Endothelial cell of umbilical vein (primary cell): Measurements from ENCODE around the gene TNIK. TPM values are rescaled to one million over a fixed set of nuclear protein-coding genes. Genes with fewer than 3 reads are reported as not detected.

Experiments used
- BruUV-seq: library from RNA; stranded (reverse); fragments of 400-500 nt; replicated peaks from 2 replicates; lab custom pipeline; 2021; lab: Mats Ljungman, UMichigan
- CTCF ChIA-PET: fragments of 300-600, 350-600 bp; sonication (Branson Sonifier 250); formaldehyde crosslinking; loops from one replicate; lab custom pipeline; 2021; ENCODE audit warnings: antibody characterized with exemption, inconsistent platforms; lab: Charles Lee
- POLR2A ChIA-PET: fragments of 300-600, 350-600 bp; sonication (Branson Sonifier 250); formaldehyde crosslinking; loops from one replicate; lab custom pipeline; 2021; ENCODE audit warnings: antibody characterized with exemption, inconsistent platforms; lab: Charles Lee
- DNase-seq: peaks from one replicate; pipeline ENCODE4 v3.0.0-alpha.2; 2011; ENCODE audit warnings: low read depth, low spot score
- FAIRE-seq: peaks from 2 replicates; lab custom pipeline; 2011; peaks lifted over from hg19 to GRCh38; lab: Jason Lieb, UNC
- H2AFZ ChIP-seq: 2 replicates; pipeline ENCODE4 v1.6.0; 2012; ENCODE audit warnings: low read depth, low read length, control low read depth, inconsistent platforms
- H3K27ac ChIP-seq: 2 replicates; pipeline ENCODE4 v1.5.1; 2011; ENCODE audit warnings: low read depth, mild to moderate bottlenecking, control low read depth, low read length, moderate library complexity; ENCODE audit not compliant: insufficient read depth
- H3K27me3 ChIP-seq, 2 experiments: 2 replicates each; pipeline versions ENCODE4 v1.6.0 to v1.6.1; 2011; ENCODE audit warnings: low read length in 2 of 2, mixed read lengths in 1 of 2; ENCODE audit not compliant: control insufficient read depth in 2 of 2, insufficient read depth in 2 of 2
- H3K36me3 ChIP-seq, 2 experiments: 2 replicates in 1 of 2; 3 replicates in 1 of 2; pipeline ENCODE4 v1.5.1; 2011; ENCODE audit warnings: low read length in 2 of 2, mild to moderate bottlenecking in 1 of 2, moderate library complexity in 1 of 2; ENCODE audit not compliant: control insufficient read depth in 2 of 2, insufficient read depth in 2 of 2; ENCODE audit errors: extremely low read depth in 1 of 2
- H3K4me1 ChIP-seq: 3 replicates; pipeline ENCODE4 v1.5.1; 2011; ENCODE audit warnings: mild to moderate bottlenecking, low read length; ENCODE audit not compliant: control insufficient read depth, insufficient read depth; ENCODE audit errors: extremely low read depth
- H3K4me2 ChIP-seq: 2 replicates; pipeline ENCODE4 v1.6.1; 2011; ENCODE audit warnings: low read length, control low read depth, mixed read lengths; ENCODE audit not compliant: insufficient read depth
- H3K4me3 ChIP-seq, 3 experiments: fragments of 200-600 bp in 1 of 3; sonication (generic), shearing (Covaris generic) in 1 of 3; replicated peaks in 1 of 3; 2 replicates each; pipeline ENCODE4 v1.5.1; 2011 to 2016; ENCODE audit warnings: control low read depth in 3 of 3, low read length in 3 of 3, mild to moderate bottlenecking in 2 of 3, inconsistent platforms in 1 of 3, low read depth in 1 of 3, moderate library complexity in 1 of 3; ENCODE audit not compliant: insufficient read depth in 1 of 3
- H3K79me2 ChIP-seq: 2 replicates; pipeline ENCODE4 v1.6.0; 2012; ENCODE audit warnings: low read length, inconsistent platforms; ENCODE audit not compliant: control insufficient read depth, insufficient read depth
- H3K9ac ChIP-seq: replicated peaks from 2 replicates; pipeline ENCODE3; 2011; ENCODE audit warnings: low read length, control low read depth; ENCODE audit not compliant: insufficient read depth; ENCODE audit errors: extremely low read depth
- H3K9me1 ChIP-seq: replicated peaks from 3 replicates; pipeline ENCODE4 v1.6.0; 2011; ENCODE audit warnings: mild to moderate bottlenecking, low read length; ENCODE audit not compliant: control insufficient read depth, insufficient read depth; ENCODE audit errors: extremely low read depth
- H3K9me3 ChIP-seq: replicated peaks from 2 replicates; pipeline ENCODE4 v1.5.1; 2012; ENCODE audit warnings: low read length, inconsistent platforms; ENCODE audit not compliant: control insufficient read depth, insufficient read depth
- H4K20me1 ChIP-seq: replicated peaks from 2 replicates; pipeline ENCODE3; 2011; ENCODE audit warnings: mild to moderate bottlenecking, low read length; ENCODE audit not compliant: control insufficient read depth, insufficient read depth; ENCODE audit errors: extremely low read depth
- JUN ChIP-seq: IDR thresholded peaks from 2 replicates; pipeline ENCODE4 v1.6.1; 2011; ENCODE audit warnings: borderline replicate concordance, low read depth; ENCODE audit not compliant: insufficient read length, insufficient read depth
- MYC ChIP-seq: IDR thresholded peaks from one replicate; pipeline ENCODE4 v1.6.1; 2011; ENCODE audit warnings: mild to moderate bottlenecking, low read depth, low read length
- POLR2A ChIP-seq: IDR thresholded peaks from 2 replicates; pipeline ENCODE4 v1.6.1; 2012; ENCODE audit warnings: low read depth, mild to moderate bottlenecking, control low read depth, low read length
- dilution Hi-C: fragments of 300-500 bp; cut with MboI; formaldehyde crosslinking; loops from one replicate; pipeline ENCODE4 v1.15.0; 2019; ENCODE audit warnings: low sequenced_read_pairs; ENCODE audit not compliant: extremely low pct_ligation_motif_present
- intact Hi-C: fragments of 100-400 bp; cut with micrococcal nuclease; formaldehyde crosslinking; loops from one replicate; pipeline ENCODE4 v1.10.0; 2022
- polyA plus RNA-seq, 4 experiments: library from polyadenylated mRNA; depleted of rRNA in 3 of 4; stranded (reverse) in 3 of 4; unstranded in 1 of 4; fragments of >200 nt; gene quantifications; 2 replicates each; pipeline versions ENCODE4 v1.2.1 to v1.2.3, GENCODE V29; 2011 to 2012; ENCODE audit warnings: missing spikeins in 1 of 4
- total RNA-seq: library from RNA; stranded (reverse); gene quantifications from 2 replicates; pipeline ENCODE4 v1.2.3, GENCODE V29; 2021

The TNIK gene
- total and polyA plus RNA-seq, 2 donors (not counting 3 experiments of a cell fraction or from before 2014, with no cell fraction given) = 10.9 to 39.7 TPM

- CTCF ChIA-PET = interaction anchor here (0.6 to 0.7 kb wide), 2 partner anchors 25 to 546 kb away, joined by 3 to 4 read pairs; no protein-coding TSS in a partner anchor
- H3K9me1 ChIP-seq = no peaks in the 10 kb centered on the region
- H3K4me3 ChIP-seq = no peak overlapping the region
- peaks cover 0 to 2% of the 10 kb centered on the region in 2 experiments for H3K36me3 ChIP-seq
- dilution Hi-C loops = no loop called here
- no peaks in the 10 kb centered on the region for H3K9me3 ChIP-seq
- no peak overlapping the region for H3K27ac ChIP-seq
- no peaks in the 10 kb centered on the region for H3K27me3 ChIP-seq
- no TSS peak for BruUV-seq
- H3K4me2 ChIP-seq = no peak overlapping the region
- H4K20me1 ChIP-seq = no peaks in the 10 kb centered on the region
- no peak overlapping the region for H2AFZ ChIP-seq
- H3K9ac ChIP-seq = no peak overlapping the region
- no peak for TF ChIP-seq POLR2A
- intact Hi-C loops = loop anchor here (5.0 kb wide), 2 partner anchors 84 to 124 kb away; no protein-coding TSS in a partner anchor
- DNase-seq (no peak), FAIRE-seq (no peak)
- H3K4me1 ChIP-seq = peaks cover 13% of the 10 kb centered on the region
- H3K79me2 ChIP-seq = peaks cover 82% of the 10 kb centered on the region
- POLR2A ChIA-PET = no interaction called here
Measured at GRCh38 chr3:171455603-171456550, 4.3 kb downstream of the TNIK start.

GRCh38 chr3:171454041-171454440, 6.2 kb downstream of the TNIK start:
- Histone ChIP-seq H3K27me3 (no peaks in the 10 kb centered on the region), H3K4me3 (no peak overlapping the region), H2AFZ (no peak overlapping the region), H3K36me3 (peaks cover 0 to 2% of the 10 kb centered on the region in 2 experiments), H3K4me2 (no peak overlapping the region), H3K9me1 (no peaks in the 10 kb centered on the region), H3K27ac (no peak overlapping the region), H3K9ac (no peak overlapping the region), H3K79me2 (peaks cover 77% of the 10 kb centered on the region), H3K4me1 (peaks cover 13% of the 10 kb centered on the region), H4K20me1 (no peaks in the 10 kb centered on the region), H3K9me3 (no peaks in the 10 kb centered on the region)
- DNase-seq (no peak), FAIRE-seq (no peak)
- TF ChIP-seq MYC (no peak), JUN (no peak), POLR2A (no peak)
- dilution Hi-C loops (no loop called here), intact Hi-C loops (no loop called here)
- BruUV-seq = no TSS peak
- CTCF ChIA-PET = no interaction called here
- POLR2A ChIA-PET = no interaction called here
